GM12801 (cell line): ENCODE measurements around the gene SAMD8.

Experiments used
- TF ChIP-seq, protein P1 (sequence below): IDR thresholded peaks from one replicate; pipeline ENCODE4 v1.5.1; 2011; ENCODE audit warnings: control low read depth; ENCODE audit not compliant: insufficient read length; ENCODE audit errors: extremely low read depth

Gene SAMD8

DNA sequence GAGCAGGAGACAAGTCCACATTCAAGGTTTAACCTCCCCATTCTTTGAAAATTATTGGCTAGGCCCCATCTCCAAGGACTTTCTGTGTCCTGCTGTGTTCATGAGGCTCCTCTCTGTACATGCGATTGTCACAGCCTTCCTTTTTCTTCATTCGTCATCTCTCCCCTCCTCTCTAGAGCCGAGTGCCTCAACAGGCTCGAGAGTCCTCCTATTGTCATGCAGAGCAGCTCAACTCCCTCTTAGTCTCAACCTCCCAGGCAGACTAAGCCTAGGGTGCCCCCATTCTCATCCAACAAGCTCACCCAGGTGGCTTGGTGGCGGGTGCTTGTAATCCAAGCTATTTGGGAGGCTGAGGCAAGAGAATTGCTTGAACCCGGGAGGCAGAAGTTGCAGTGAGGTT is 35.1 kb upstream of the SAMD8 start:
- TF ChIP-seq, protein P1, sequence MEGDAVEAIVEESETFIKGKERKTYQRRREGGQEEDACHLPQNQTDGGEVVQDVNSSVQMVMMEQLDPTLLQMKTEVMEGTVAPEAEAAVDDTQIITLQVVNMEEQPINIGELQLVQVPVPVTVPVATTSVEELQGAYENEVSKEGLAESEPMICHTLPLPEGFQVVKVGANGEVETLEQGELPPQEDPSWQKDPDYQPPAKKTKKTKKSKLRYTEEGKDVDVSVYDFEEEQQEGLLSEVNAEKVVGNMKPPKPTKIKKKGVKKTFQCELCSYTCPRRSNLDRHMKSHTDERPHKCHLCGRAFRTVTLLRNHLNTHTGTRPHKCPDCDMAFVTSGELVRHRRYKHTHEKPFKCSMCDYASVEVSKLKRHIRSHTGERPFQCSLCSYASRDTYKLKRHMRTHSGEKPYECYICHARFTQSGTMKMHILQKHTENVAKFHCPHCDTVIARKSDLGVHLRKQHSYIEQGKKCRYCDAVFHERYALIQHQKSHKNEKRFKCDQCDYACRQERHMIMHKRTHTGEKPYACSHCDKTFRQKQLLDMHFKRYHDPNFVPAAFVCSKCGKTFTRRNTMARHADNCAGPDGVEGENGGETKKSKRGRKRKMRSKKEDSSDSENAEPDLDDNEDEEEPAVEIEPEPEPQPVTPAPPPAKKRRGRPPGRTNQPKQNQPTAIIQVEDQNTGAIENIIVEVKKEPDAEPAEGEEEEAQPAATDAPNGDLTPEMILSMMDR: no peak

DNA sequence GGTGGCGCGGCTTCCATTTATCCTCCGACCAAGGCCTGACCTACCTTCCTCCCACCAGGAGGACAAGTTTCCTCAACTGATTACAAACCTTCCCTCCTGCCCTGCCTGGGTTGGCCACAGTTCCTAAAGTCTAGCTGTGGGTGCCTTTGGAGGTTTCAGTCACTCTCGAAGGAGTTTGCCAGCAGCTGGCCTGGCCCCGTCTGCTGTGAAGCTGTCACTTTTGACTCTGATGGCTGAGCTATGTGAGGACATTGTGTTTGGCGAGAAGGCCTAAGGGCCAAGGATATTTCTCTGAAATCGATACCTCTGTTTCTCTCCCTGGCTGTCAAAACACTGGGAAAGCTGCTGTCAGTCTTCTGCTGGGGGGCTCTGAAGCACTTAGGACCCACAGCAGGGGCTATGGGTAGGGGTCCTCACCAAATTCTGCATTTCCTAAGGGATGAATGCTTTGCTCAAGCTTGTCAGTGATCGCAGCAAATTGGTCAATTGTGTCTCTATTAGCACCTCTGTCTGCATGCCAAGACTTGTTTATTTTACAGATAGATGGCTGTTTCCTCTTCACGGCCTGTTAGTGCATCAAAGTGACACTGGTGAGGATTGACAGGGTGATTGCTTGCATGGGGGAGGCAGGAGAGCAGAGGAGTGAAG is 31.9 kb upstream of the SAMD8 start:
- TF ChIP-seq, protein P1: no peak

DNA sequence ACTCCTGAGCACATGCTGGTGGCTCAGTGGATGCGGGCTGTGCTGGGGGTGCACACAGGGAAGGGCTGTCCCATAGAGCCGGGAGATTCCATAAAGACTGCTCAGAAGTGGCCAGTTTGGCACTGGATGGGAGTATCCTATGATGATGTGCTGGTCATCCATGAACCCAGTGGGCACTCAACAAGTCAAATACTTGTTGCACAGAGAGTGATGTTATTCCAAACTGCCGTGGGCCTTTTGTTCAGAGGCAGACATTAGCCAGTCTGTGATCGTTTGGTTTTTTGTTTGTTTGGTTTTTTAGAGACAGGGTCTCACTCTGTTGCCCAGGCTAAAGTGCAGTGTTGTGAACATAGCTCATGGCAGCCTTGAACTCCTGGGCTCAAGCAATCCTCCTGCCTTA is 30.9 kb upstream of the SAMD8 start:
- TF ChIP-seq, protein P1: no peak

DNA sequence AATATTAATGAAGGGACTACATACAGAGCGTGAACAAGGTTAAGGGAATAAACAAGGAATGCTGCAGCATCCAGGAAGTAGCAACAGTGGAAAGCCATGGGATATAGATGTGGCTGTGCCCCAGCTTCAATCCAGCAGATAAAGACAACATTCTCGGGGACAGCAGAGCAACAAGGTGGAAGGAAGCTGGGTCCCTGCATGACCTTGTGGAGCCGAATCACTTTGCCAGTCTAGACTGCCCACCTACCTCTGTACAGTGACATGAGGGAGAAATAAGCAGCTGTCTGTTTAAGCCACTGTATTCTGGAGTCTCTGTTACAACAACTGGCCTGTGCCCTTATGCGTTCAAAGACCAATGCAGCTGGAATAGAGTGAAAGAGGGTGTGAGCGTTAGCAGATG is 30.1 kb upstream of the SAMD8 start:
- TF ChIP-seq, protein P1: no peak

DNA sequence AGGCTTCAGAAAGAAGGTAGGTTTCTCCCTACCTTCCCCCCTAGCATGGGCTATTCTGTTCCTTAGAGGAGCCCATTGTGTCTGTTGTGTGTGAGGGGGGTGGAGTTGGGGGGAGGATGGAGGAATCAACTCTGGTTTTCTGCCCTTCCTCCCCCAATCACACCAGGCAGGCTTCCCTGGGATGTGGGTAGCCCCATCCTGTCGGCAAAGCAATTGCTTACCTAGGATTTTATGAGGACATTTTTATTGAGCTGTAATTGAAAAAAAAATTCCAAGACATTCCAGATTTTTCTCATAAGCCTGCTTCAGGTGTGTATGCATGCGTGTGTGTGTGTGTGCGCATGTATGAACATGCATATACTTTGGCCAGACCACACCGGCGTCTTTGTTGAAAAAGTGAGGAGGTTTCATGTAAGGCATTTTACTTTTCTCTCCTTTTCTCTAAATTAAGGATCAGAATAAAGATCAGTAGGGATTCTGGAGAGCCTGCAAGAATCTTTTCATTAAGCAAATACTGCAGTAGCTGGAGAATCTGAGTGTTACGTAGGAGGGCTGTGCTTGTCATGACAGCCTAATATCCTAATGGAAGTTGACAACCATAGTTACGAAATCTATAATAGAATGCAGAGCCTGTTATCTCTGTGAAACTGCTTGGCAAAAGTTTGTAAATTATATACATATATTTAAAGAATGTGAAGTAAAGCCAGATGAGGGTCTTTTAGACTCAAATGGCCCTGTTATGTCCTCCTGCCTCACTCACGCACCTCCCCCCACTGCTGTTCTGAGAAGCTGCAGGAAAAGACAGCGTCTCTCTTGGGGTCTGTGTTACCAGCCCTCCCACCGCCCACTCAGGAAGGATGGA is 27.3 kb upstream of the SAMD8 start:
- TF ChIP-seq, protein P1: no peak

DNA sequence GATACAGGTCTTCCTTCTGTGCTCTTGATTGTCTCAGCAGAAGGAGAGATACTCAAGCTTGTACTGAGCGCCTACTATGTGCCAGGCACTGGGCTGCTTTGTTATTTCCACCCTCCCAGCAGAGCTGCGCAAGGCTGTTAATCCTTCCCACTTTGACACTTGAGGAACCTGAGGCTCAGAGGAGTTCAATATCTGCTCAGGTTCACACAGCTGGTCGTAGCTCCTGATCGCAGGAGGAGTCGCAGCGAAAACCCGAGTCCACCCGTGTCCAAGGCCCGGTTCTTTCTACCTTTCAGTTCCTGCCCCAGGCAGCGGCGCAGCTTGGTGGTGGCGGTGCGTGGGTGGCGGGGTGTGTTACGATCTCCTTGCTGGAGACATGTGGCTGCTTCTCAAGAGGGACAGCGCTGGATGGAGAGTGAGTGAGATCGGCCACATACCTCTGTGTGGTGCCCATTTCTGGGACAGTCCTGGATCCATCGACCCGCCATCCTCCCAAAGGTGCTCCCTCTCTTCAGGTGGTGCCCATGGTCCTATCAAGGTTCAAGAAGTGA is 26.5 kb upstream of the SAMD8 start:
- TF ChIP-seq, protein P1: no peak

DNA sequence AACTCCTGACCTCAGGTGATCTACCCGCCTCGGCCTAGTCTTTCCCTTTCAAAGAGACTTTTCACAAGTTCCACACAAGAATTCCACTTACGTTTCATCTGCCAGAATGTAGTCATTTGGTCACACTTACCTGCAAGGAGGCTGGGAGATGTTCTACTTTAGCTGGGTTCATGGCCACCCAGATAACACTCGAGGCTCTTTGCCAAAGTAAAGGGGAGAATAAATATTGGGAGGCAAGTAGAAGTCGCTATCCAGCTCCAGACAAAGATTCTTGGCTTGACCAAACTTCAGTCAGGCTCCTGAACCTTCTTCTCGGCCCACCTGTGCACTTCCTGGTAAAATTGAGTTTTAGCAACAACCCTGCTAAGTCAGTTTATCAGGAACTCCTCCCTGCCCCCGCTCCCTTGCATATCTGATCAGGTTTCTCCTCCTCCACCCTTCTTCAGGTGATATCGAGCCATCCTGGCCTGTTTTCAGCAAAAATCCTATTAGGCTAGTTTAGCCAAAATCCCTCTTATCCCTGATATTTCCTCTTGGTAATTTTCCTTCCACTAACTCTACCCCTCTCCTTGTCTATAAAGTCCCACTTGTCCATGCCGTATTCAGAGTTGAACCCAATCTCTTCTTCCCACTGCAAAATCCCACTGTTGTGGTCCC is 25.1 kb upstream of the SAMD8 start:
- TF ChIP-seq, protein P1: no peak
